ENCODE measurements around the gene GALNT6. TPM values are rescaled to one million over a fixed set of nuclear protein-coding genes. Genes with fewer than 3 reads are reported as not detected.

GALNT6 gene
- polyA plus RNA-seq, 1 donor from 2014 or later: not detected

DNA sequence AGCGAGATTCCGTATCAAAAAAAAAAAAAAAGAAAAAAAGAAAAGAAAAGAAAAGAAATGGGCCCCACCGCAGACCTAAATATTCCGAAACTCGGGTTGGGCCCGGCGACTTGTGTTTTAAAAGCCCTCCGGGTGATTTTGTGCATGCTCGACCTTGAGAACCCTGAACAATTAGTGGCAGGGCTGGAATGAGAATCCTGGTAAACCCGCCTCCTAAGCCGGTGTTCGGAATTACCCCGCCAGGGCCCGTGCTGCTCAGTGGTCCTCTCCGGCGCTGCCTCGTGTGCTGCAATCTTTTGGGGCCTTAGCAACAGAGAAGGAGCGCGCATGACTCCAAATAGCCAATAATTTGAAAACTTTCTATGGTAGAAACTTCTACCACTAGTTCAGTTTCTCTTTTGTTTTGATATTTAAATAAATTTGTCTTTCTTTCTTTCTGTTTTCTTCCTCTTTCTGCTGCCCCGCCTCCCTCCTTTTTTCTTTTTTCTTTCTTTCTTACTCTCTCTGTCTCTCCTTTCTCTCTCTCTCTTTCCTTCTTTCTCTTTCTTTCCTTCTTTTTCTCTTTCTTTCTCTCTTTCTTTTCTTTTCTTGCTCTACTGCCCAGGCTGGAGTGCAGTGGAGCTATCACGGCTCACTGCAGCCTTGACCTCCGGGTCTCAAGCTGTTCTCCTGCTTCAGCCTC lies 1.5 kb upstream of the GALNT6 start:
- Histone ChIP-seq H3K36me3 (ENCODE audit: insufficient read depth, low read length) (no peaks in the 10 kb centered on the region), H3K9me3 (ENCODE audit: low read length) (no peaks in the 10 kb centered on the region), H3K4me2 (ENCODE audit: low read length) (no peak overlapping the region), H4K20me1 (ENCODE audit: insufficient read depth) (no peaks in the 10 kb centered on the region), H3K79me2 (replicated peaks; ENCODE audit: insufficient read depth, low read length) (no peaks in the 10 kb centered on the region), H3K9ac (ENCODE audit: low read length) (no peak overlapping the region), H3K27me3 (ENCODE audit: insufficient read depth, low read depth, low read length) (peaks cover 56% of the 10 kb centered on the region), H3K27ac (ENCODE audit: low read length) (no peak overlapping the region), H2AFZ (ENCODE audit: low read depth, low read length) (no peak overlapping the region), H3K9me2 (ENCODE audit: insufficient read depth, low read length) (no peaks in the 10 kb centered on the region), H3F3A (ENCODE audit: insufficient read depth, low read length, poor library complexity, severe bottlenecking) (no peaks in the 10 kb centered on the region), H3K4me3 (ENCODE audit: low read length) (no peak overlapping the region)
- TF ChIP-seq POLR2AphosphoS5 (IDR thresholded peaks at IDR 0.05): no peak
- TF ChIP-seq, protein P1, sequence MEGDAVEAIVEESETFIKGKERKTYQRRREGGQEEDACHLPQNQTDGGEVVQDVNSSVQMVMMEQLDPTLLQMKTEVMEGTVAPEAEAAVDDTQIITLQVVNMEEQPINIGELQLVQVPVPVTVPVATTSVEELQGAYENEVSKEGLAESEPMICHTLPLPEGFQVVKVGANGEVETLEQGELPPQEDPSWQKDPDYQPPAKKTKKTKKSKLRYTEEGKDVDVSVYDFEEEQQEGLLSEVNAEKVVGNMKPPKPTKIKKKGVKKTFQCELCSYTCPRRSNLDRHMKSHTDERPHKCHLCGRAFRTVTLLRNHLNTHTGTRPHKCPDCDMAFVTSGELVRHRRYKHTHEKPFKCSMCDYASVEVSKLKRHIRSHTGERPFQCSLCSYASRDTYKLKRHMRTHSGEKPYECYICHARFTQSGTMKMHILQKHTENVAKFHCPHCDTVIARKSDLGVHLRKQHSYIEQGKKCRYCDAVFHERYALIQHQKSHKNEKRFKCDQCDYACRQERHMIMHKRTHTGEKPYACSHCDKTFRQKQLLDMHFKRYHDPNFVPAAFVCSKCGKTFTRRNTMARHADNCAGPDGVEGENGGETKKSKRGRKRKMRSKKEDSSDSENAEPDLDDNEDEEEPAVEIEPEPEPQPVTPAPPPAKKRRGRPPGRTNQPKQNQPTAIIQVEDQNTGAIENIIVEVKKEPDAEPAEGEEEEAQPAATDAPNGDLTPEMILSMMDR (IDR thresholded peaks at IDR 0.05; ENCODE audit: poor library complexity, severe bottlenecking): no peak
- no peak for TF ChIP-seq EP300 (conservative IDR thresholded peaks at IDR 0.05; ENCODE audit: poor library complexity, severe bottlenecking)
- TF ChIP-seq RAD21 (conservative IDR thresholded peaks at IDR 0.05): no peak
- no peak for TF ChIP-seq MXI1 (conservative IDR thresholded peaks at IDR 0.05; ENCODE audit: poor library complexity, severe bottlenecking)
- TF ChIP-seq, protein P2, sequence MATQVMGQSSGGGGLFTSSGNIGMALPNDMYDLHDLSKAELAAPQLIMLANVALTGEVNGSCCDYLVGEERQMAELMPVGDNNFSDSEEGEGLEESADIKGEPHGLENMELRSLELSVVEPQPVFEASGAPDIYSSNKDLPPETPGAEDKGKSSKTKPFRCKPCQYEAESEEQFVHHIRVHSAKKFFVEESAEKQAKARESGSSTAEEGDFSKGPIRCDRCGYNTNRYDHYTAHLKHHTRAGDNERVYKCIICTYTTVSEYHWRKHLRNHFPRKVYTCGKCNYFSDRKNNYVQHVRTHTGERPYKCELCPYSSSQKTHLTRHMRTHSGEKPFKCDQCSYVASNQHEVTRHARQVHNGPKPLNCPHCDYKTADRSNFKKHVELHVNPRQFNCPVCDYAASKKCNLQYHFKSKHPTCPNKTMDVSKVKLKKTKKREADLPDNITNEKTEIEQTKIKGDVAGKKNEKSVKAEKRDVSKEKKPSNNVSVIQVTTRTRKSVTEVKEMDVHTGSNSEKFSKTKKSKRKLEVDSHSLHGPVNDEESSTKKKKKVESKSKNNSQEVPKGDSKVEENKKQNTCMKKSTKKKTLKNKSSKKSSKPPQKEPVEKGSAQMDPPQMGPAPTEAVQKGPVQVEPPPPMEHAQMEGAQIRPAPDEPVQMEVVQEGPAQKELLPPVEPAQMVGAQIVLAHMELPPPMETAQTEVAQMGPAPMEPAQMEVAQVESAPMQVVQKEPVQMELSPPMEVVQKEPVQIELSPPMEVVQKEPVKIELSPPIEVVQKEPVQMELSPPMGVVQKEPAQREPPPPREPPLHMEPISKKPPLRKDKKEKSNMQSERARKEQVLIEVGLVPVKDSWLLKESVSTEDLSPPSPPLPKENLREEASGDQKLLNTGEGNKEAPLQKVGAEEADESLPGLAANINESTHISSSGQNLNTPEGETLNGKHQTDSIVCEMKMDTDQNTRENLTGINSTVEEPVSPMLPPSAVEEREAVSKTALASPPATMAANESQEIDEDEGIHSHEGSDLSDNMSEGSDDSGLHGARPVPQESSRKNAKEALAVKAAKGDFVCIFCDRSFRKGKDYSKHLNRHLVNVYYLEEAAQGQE (IDR thresholded peaks at IDR 0.05; ENCODE audit: borderline replicate concordance): no peak
- TF ChIP-seq EZH2 (IDR thresholded peaks at IDR 0.05; ENCODE audit: borderline replicate concordance, insufficient read depth, low read length, poor library complexity, severe bottlenecking): no peak
- no peak for TF ChIP-seq TAF1 (IDR thresholded peaks at IDR 0.05; ENCODE audit: low read depth)
- no peak for TF ChIP-seq SMC3 (conservative IDR thresholded peaks at IDR 0.05; ENCODE audit: poor library complexity)

DNA sequence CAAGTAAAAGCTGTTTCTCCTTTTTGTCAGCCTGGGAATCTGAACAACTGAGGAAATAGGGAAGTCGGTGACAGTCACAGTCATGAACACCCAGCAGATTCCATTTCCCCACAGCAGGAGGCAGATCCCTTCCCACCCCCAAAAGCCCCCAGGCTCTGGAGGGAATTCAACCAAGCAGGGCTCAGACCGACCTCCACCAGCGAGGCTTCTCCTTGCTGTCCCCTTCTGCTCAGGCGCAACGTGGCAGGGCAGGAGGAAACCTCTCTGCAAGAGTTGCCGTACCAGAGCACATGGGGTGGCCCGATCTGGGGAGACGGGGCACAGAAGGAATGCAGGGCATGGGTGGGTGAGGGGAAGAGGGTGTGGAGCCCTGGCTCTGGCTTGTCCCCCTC lies 319 bp downstream of the GALNT6 start:
- peaks cover 56% of the 10 kb centered on the region for H3K27me3 ChIP-seq (ENCODE audit: insufficient read depth, low read depth, low read length)
- no peaks in the 10 kb centered on the region for H3F3A ChIP-seq (ENCODE audit: insufficient read depth, low read length, poor library complexity, severe bottlenecking)
- H3K9me3 ChIP-seq (ENCODE audit: low read length): no peaks in the 10 kb centered on the region
- no peaks in the 10 kb centered on the region for H3K79me2 ChIP-seq (replicated peaks; ENCODE audit: insufficient read depth, low read length)
- no peaks in the 10 kb centered on the region for H3K9me2 ChIP-seq (ENCODE audit: insufficient read depth, low read length)
- H3K36me3 ChIP-seq (ENCODE audit: insufficient read depth, low read length): no peaks in the 10 kb centered on the region
- TF ChIP-seq TAF1 (IDR thresholded peaks at IDR 0.05; ENCODE audit: low read depth): no peak
- TF ChIP-seq RAD21 (conservative IDR thresholded peaks at IDR 0.05): no peak
- TF ChIP-seq MXI1 (conservative IDR thresholded peaks at IDR 0.05; ENCODE audit: poor library complexity, severe bottlenecking): no peak
- no peak for TF ChIP-seq POLR2AphosphoS5 (IDR thresholded peaks at IDR 0.05)
- no peak for TF ChIP-seq EZH2 (IDR thresholded peaks at IDR 0.05; ENCODE audit: borderline replicate concordance, insufficient read depth, low read length, poor library complexity, severe bottlenecking)
- TF ChIP-seq, protein P1 (IDR thresholded peaks at IDR 0.05; ENCODE audit: poor library complexity, severe bottlenecking): no peak
- no peak for TF ChIP-seq EP300 (conservative IDR thresholded peaks at IDR 0.05; ENCODE audit: poor library complexity, severe bottlenecking)
- no peak for TF ChIP-seq SMC3 (conservative IDR thresholded peaks at IDR 0.05; ENCODE audit: poor library complexity)
- TF ChIP-seq, protein P2 (IDR thresholded peaks at IDR 0.05; ENCODE audit: borderline replicate concordance): no peak
- H4K20me1 ChIP-seq (ENCODE audit: insufficient read depth): no peaks in the 10 kb centered on the region
- no peak overlapping the region for H2AFZ ChIP-seq (ENCODE audit: low read depth, low read length)
- H3K9ac ChIP-seq (ENCODE audit: low read length): no peak overlapping the region
- H3K27ac ChIP-seq (ENCODE audit: low read length): no peak overlapping the region
- H3K4me2 ChIP-seq (ENCODE audit: low read length): no peak overlapping the region
- peak overlapping the region; percentile 65 for H3K4me3 ChIP-seq (ENCODE audit: low read length)
